Right forelimb (tissue), 1 donor: Measurements from ENCODE around the gene ARHGEF2.

Source experiments
- DNase-seq: peaks from one replicate; pipeline ENCODE4 v3.0.0-alpha.2; 2018

The ARHGEF2 gene

DNA sequence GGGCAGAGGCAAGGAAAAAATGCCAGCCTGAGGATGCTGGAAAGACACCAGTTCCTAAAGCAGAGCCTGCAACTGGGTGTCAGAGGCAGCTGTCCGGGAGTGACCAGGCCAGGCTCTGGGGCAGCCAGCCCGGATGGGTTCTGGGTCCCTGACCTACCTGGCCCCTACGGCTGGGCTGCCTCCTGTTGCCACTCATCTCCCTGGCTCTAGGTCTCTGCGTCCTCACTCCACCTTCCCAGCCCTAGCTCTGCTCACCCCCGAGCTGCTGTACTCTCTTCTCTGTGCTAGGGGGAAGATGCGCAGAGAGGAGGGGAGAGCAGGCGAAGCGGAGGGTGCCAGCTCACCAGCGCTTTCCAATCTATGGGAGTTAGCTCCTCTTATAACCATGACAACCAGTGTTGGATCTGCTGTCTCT, 9.0 kb downstream of the ARHGEF2 start:
- DNase-seq, result no peak

DNA sequence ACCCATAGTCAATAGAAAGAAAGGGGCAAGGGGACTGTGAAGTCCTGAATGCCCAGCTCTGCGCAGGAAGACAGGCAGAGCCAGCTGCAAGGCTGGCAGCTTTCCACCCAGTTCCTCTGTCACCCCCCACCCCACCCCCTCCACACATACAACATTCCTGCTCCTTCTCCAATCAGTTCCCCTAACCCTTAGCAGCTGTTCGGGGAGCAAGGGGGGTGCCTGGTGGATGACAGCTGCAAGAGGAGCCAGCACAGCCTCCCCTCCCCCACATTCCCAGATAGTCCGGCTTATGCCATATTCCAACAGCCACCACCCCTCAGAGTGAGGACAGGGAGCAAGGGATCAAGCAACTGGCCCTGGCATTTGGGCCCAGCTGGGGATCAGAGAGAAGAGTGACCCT, 9.7 kb downstream of the ARHGEF2 start:
- peak; percentile 86 for DNase-seq

DNA sequence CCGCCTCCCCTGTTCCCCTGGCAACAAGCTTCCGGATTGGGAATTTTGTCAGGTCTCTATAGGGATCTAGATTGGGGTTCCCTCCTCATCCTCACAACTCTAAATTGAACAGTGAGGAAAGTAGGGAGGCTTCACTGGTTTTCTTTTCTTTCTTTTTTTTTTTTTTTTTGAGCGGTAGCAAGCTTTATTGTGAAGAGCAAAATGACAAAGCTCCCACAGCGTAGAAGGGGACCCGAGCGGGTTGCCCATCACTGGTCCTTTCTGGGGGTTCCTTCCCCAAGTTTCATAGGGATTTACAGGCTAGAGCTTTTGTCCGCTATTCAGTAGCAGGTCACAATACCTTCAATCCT, 10.3 kb downstream of the ARHGEF2 start:
- no peak for DNase-seq

DNA sequence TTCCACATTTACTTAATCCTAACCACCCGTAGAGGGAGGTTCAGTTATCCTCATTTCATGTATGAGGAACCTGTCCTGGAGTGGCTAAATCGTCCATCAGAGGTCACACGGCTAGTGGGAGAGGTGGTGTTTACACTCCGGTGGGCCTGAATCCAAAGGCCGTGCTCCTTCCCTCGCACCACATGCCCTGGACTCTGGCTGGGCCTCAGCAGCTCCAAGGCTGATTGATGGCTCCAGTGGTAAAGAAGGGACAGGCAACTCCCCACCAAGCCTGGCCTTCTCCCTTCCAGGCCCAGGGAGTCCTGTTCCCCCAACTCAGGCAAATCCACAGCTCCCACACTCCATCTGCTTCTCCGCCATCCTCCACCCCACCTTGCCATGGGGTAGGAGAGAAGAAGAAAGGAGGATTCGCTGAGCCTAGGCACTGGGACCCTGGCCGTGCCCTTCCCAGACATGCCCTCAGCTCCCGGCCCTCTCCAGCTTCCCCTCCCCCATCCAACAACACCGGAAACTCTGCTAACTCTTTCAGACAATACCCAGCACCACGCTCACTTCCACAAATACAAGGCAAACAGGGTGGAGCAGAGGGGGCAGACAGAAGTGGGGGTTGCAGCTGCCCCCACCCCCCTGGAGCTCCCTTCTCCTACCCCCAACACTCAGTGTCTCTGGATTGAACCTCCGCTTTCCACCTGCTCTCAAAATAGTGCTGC, 10.9 kb downstream of the ARHGEF2 start:
- no peak for DNase-seq

DNA sequence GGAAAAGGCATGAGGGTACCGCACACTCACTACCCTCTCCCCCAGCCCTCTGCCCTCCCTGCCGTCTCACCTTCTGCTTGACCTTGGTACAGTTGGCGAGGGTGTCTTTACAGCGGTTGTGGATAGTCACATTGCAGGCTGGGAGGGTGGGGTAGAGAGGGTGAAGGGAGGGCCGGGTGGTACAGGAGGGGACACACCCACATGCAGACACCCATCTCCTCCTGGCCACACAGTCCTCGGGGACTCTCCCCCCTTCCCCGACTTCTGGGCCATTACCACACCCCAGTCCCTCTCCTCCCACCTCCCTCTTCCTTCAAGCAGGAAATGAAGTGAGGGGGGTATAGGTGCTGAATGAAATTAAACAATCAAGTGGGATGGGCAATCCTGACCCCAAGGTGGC, 11.6 kb downstream of the ARHGEF2 start:
- no peak for DNase-seq

DNA sequence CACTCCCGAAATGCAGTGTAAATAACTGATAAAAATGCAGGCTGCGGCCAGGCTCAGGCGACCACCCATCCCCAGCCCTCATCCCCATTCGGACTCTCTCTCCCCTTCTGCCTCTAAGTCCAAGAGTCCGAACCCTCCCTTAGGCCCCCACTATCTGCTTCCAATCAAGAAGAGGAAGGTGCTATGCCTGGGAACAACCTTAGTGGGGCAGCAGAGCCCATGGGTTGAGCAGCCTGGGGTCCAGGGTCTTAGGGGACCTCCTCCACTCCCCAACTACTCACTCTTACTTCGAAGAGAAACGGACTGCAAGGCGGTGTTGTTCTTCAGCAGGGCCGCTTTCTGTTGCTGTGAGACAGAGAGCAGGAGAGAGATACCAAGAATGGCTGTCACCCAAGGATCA, 12.2 kb downstream of the ARHGEF2 start:
- DNase-seq, result no peak

DNA sequence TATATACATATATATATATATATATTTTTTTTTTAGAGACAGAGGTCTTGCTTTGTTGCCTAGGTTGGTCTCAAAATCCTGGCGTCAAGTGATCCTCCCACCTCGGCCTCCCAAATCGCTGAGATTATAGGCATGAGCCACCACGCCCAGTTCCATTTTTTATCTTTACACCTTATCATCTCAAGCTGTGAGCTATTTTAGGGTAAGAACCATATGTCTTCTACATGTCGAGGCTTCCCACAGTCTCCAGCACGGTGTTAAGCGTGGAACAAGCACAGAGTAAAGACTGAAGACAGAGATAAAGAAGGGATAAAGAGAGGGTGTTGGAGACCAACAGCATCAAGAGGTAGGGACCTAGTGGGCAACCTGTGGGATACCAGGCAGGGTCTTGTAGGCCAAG, 14.2 kb downstream of the ARHGEF2 start:
- no peak for DNase-seq

DNA sequence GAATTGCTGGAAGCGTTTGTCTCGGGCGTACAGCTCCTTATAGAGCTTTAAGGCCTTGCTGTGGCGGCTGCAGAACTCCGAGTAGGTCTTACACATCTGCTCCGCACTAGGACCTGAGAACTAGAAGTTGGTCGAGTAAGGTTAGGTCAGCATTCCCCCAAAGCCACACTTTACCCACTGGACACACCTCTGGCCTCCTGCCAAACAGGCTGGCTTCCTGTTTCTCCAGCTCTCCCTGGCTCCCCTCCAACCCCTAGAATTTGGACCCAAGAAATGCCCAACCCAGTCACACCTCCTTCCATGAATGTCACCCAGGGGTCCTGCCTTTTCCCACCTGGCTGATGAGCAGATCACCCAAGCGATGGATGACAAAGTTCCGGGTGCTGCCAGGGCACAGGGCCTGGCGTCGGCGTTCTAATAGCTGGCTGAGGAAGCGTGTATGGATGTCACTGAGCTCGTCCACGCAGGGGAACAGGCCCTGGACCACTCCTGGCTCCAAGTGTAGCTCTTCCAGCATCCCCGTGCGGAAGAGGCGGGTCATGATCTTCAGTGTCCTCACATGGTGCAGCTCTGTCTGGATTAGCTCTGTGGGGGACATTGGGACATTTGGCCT, 15.6 kb downstream of the ARHGEF2 start:
- no peak for DNase-seq

DNA sequence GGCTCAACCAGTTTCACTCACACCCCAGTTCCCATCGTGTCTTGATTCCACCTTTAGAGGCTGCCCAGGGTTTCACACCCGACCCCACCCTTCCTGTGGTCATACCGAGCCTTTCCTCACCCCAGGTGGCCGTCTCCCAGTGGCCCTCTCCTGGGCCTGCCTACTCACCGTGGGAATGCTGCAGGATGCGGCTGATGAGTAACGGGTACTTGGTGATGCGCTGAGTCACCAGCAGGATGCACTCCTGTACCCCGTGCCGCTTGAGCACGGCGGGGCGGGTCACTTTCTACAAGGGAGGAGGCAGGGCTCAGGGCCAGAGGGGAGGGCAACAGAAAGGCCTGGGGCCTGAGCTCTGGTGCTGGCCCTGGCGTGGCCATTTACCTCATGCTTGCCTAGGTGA, 16.4 kb downstream of the ARHGEF2 start:
- no peak for DNase-seq

DNA sequence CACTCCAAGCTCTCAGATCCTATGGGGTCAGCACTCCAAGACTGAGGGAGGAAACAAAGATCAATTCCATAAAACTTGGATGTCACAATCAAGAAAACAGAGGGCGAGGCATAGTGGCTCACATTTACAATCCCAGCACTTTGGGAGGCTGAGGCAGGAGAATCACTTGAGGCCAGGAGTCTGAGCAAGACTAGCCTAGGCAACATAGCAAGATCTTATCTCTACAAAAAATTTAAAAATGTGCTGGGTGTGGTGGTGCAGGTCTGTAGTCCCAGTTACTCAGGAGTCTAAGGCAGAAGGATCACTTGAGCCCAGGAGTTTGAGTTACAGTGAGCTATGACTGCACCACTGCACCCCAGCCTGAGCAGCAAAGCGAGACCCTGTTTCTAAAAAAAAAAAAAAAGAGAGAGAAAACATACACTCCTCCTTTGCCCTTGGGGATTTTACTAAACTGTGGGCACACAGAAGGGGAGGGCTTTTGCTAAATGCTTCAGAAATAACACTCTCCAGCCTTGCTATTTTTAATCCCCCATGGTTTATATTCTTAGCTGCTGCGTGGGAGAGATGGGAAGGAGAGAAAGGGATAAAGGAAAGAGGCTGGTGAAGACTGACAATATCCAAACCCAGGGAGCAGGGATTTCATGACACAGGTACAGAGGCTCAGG, 18.1 kb downstream of the ARHGEF2 start:
- no peak for DNase-seq

DNA sequence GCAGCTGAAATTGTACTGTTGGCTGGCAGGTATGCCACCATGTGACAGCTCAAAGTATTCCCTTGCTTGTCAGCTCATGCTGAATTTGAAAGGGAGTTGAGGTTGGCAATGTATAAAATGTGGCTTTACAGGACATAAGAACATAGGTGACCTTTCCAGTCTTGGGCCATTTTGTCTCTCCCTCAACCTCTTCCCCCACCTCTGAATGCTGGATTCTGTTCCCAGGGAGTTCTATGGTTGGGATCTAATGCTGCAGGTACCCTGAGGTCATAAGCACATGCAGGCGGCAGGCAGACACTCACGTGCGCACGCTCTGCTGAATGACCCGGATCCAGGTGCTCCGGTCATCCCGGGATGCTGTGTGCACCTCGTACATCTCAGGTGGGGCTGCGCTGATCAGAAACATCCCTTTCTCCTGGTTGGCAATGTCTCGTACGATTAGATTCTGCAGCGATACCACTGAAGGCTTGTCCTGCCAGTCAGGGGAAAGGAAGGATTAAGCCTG, 20.9 kb downstream of the ARHGEF2 start:
- DNase-seq, result no peak

DNA sequence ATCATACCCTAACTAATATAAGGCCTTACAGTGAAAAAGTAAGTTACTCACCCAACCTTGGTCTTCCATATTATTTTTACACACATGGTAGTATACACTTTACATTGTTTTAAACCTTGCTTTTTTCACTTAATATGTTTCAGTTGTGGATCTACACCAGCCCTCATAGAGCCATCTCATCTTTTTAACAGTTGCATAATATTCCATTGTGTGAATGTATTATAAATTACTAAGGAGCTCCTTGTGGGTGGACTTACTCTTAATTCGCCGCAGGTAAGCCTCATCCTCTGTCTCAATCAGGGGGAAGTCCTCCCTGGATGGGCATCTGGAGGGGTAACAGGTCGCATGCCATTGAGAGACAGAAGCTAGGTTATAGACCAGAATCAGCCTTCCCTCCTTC, 23.7 kb downstream of the ARHGEF2 start:
- DNase-seq, result no peak

DNA sequence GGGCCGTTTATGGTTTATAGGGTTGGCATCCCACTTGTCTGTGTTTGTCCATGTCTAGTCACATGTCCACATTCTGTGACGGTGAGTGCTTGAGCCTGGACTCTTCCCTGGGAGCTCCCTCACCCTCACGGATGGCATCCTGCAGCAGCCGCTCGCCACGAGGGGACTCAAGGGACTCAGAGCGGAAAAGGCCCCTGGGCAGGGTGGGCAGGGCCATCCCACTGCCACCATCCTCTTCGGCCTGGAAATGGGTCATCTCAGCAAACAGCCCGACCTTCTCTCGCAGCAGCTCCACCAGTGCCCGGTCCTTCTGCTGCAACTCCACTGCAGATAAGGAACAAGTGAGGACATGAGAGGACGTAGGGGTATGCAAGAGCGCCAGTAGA, 25.8 kb downstream of the ARHGEF2 start:
- DNase-seq, result no peak

DNA sequence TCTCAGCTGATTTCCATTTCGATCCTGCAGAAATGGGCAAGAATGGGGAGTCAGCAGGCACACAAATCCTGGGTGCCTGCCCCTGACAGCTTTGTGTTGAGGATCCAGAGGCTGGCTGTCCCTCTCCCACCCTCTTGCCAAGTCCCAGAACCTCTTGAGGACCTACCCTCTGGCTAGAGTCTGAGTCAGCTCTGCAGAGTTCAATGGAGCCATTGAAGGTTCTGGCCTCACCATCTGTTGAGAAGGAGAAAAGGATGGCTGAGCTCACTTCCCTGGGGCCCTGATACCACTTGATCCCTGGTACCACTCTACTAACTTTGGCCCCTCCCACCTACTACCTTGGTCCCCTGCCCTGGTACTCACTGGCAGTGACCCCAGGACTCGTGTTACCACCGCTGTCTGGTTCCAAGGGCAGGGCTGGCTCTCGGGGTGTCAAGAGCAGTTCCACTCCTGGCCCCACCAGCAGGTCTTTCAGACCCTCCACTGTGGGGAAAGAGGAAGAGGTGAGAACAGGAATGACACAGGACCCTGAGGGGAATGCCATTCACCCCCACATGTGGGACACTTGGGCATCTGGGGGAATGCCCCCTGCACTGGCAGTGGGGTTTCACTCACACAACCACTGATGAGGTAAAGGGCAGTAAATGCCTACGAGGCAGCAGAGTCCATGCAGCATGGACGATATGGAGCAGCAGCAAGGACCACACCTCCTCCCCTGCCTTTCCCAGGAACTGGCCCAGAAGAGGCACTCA, 26.4 kb downstream of the ARHGEF2 start:
- no peak for DNase-seq

DNA sequence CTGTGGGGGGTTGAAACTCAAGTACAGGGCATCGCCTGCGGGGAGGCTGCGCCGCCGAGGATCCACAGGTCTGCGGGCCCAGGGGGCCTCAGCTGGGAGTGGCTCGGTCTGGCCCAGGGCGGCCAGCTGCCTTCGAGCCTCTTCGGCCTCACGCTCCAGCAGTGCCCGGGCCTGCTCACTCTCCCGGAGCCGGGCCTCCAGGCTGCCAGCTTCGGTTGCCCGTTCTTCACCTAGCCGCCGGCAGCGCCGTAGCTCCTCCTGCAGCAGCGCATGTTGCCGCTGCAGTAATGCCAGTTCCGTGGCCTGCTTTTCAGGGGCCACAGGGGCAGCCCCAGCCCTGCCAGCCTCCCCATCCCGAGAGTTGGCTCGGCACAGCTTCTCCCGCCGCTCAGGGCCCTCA, 27.5 kb downstream of the ARHGEF2 start:
- no peak for DNase-seq

DNA sequence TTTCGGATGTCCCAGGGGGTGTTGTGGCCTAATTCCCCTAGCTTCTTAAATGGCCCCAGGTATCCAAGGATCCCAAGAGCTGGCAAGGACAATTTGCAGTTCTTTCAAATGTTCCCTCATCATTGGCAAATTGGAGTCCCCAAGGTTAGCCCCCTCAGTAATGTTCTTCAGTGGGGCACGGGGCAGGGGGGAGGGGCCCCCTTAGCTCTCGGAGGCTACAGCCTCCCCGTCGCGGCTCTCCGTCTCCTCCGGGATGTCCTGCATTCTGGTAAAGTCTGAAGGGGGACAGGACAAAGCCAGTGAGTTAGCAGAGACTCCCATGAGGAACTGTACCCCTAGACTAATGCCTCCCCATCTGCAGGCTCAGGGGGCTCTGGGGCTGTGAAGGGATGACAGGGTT, 30.6 kb downstream of the ARHGEF2 start:
- no peak for DNase-seq

DNA sequence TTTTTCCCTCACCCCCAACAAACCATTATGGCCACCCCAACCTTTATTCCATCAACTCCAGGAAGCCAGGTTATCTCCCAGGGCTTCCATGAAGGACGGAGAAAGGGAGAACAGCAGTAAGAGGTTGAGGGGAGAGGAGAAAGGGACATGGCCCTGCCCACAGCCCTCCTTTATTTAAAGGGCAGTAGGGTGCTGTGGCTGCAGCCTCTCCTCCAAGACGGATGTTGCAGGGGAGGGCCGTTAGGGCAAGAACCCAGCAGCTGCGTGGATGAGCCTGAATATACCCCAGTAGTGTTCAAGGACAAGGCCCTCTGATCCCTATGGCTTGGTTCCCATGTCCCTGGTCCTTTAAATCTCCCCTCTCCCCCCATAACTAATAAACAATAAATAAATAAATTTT, 31.1 kb downstream of the ARHGEF2 start:
- DNase-seq, result no peak

DNA sequence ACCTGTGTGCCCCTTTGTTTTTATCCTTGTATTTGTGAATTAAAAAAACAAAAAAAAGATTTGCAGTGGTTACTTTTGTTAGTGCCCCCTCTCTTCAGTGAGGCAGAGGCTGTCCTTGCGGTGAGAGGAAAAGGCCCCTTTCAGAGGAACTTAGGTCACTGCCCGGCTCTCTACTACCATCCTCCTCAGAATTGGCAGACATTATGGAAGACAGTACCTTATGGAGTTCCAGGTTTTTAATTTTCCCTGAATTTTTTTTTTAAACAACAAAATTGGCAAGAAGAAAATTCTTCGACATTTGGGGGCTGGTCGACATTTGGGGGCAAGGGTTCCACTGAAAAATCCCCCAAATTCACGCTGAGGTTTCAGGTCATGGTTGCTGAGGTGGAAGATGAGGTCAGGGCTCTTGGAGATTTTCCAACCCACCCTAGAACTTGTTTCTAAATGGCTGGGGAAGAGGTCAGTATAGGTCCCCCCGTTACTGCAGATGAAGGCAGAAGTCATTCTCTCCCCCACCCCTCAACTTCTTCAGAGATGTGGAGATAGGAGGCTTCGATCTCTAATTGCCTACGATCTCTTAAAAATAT, 31.6 kb downstream of the ARHGEF2 start:
- no peak for DNase-seq

DNA sequence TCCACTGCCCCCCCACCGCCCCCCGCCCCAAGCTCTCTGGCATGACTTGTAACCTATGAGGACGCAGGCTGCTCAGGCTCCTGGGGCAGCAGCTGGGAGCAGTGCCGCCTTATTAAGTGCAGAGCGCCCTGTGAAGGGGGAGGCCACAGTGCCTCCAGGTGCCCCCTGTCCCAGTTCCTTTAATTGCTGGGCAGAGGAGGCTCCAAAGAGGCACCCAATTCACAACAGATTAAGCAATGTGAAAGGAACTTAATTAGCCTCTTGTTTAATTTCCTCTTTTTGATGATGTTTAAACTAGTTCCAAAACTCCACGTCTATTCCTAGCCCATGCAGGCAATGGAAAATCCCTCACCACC, 33.9 kb downstream of the ARHGEF2 start:
- DNase-seq, result no peak

DNA sequence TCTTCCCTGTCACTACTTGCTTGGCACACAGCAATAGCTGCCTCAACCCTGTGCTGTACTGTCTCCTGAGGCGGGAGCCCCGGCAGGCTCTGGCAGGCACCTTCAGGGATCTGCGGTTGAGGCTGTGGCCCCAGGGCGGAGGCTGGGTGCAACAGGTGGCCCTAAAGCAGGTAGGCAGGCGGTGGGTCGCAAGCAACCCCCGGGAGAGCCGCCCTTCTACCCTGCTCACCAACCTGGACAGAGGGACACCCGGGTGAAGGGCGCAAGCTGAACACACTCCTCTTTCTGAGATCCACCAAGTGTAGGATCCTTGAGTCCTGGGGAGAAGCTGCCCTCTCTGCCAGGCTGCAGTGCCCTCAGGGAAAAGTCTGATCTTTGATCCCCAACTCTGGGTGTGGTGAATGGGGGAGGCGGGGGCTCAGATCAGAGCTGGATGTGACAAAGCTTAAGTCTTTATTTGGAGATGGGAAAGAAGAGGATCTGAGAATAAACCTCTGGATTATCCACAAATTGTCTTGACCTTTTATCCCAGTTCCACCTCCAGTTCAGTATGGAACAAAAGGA, 35.7 kb downstream of the ARHGEF2 start:
- DNase-seq, result no peak

DNA sequence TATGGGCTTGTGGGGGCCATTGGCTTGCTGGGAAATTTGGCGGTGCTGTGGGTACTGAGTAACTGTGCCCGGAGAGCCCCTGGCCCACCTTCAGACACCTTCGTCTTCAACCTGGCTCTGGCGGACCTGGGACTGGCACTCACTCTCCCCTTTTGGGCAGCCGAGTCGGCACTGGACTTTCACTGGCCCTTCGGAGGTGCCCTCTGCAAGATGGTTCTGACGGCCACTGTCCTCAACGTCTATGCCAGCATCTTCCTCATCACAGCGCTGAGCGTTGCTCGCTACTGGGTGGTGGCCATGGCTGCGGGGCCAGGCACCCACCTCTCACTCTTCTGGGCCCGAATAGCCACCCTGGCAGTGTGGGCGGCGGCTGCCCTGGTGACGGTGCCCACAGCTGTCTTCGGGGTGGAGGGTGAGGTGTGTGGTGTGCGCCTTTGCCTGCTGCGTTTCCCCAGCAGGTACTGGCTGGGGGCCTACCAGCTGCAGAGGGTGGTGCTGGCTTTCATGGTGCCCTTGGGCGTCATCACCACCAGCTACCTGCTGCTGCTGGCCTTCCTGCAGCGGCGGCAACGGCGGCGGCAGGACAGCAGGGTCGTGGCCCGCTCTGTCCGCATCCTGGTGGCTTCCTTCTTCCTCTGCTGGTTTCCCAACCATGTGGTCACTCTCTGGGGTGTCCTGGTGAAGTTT, 36.4 kb downstream of the ARHGEF2 start:
- DNase-seq, result no peak
